ENCODE measurements around the gene CDC42EP3.

CDC42EP3 gene

GRCh38 chr2:37614061-37614738 lies 57.2 kb downstream of the CDC42EP3 start:
- no peak for DNase-seq

GRCh38 chr2:37612382-37612781 lies 59.1 kb downstream of the CDC42EP3 start:
- no peak for DNase-seq

GRCh38 chr2:37610638-37611289 lies 60.7 kb downstream of the CDC42EP3 start:
- DNase-seq = no peak

- DNase-seq = no peak
Measured at GRCh38 chr2:37609782-37610181, 61.7 kb downstream of the CDC42EP3 start.

- DNase-seq = no peak
Measured at GRCh38 chr2:37604716-37605115, 66.7 kb downstream of the CDC42EP3 start.

GRCh38 chr2:37602702-37603101 lies 68.7 kb downstream of the CDC42EP3 start:
- no peak for DNase-seq

GRCh38 chr2:37602040-37602439 lies 69.4 kb downstream of the CDC42EP3 start:
- DNase-seq = no peak

- no peak for DNase-seq
Measured at GRCh38 chr2:37601569-37601968, 69.9 kb downstream of the CDC42EP3 start.

GRCh38 chr2:37600735-37601134 lies 70.7 kb downstream of the CDC42EP3 start:
- DNase-seq = no peak

GRCh38 chr2:37599688-37600525 lies 71.5 kb downstream of the CDC42EP3 start:
- DNase-seq = no peak

GRCh38 chr2:37593694-37594093 lies 77.7 kb downstream of the CDC42EP3 start:
- no peak for DNase-seq

GRCh38 chr2:37593024-37593423 lies 78.4 kb downstream of the CDC42EP3 start:
- no peak for DNase-seq
